K562 (cell line): ENCODE measurements around the gene ICE2. TPM values are rescaled to one million over a fixed set of nuclear protein-coding genes. Genes with fewer than 3 reads are reported as not detected.

Source experiments
- ATAC-seq: fragments of 200-7000 bp; cut with Tn5 transposase; 3 replicates; pipeline ENCODE4 v1.9.1; 2020; ENCODE audit warnings: moderate library complexity
- BruUV-seq: library from RNA; stranded (reverse); fragments of 400-500 nt; replicated peaks from 2 replicates; lab custom pipeline; 2021; lab: Mats Ljungman, UMichigan
- CTCF ChIA-PET: fragments of 300-600 bp; formaldehyde crosslinking; extraction: SDS; loops from one replicate; lab custom pipeline; 2021; ENCODE audit warnings: low intra/inter-chr PET ratio; lab: Yijun Ruan, JAX
- POLR2A ChIA-PET: fragments of 300-600, 350-650 bp; sonication (Branson Sonifier 250); formaldehyde crosslinking; extraction: SDS; loops from one replicate; lab custom pipeline; 2021; ENCODE audit warnings: antibody characterized with exemption, inconsistent platforms; lab: Yijun Ruan, JAX
- DNase-seq, 4 experiments: peaks; one replicate each; pipeline versions ENCODE4 v3.0.0 to v3.0.0-alpha.2; 2011 to 2018; ENCODE audit warnings: low spot score in 3 of 4, mixed read lengths in 3 of 4; ENCODE audit errors: extremely low read depth in 1 of 4
- FAIRE-seq: peaks from 2 replicates; lab custom pipeline; 2011; peaks lifted over from hg19 to GRCh38; lab: Jason Lieb, UNC
- H2AFZ ChIP-seq: 2 replicates; pipeline ENCODE4 v1.6.0; 2011; ENCODE audit warnings: low read depth, low read length, control low read depth, inconsistent platforms
- H3K27ac ChIP-seq: fragments of 200-600 bp; 3 replicates; pipeline ENCODE4 v1.8.0; 2011; ENCODE audit warnings: low read depth, mild to moderate bottlenecking, control low read depth, inconsistent platforms, low read length, moderate library complexity, mixed read lengths; ENCODE audit errors: extremely low read depth
- H3K27me3 ChIP-seq, 2 experiments: fragments of 300-600 bp in 1 of 2; 2 replicates in 1 of 2; 3 replicates in 1 of 2; pipeline versions ENCODE4 v1.6.0 to v1.8.0; 2011; ENCODE audit warnings: inconsistent platforms in 2 of 2, low read length in 2 of 2, mild to moderate bottlenecking in 1 of 2, mixed read lengths in 1 of 2, moderate library complexity in 1 of 2; ENCODE audit not compliant: control insufficient read depth in 2 of 2, insufficient read depth in 2 of 2
- H3K36me3 ChIP-seq: fragments of 300-600 bp; 3 replicates; pipeline ENCODE4 v1.8.0; 2011; ENCODE audit warnings: mild to moderate bottlenecking, low read length, inconsistent platforms; ENCODE audit not compliant: control insufficient read depth, insufficient read depth
- H3K4me1 ChIP-seq, 2 experiments: fragments of 200-600 bp in 1 of 2; replicated peaks in 1 of 2; 2 replicates in 1 of 2; 3 replicates in 1 of 2; pipeline versions ENCODE4 v1.5.1 to v1.8.0; 2011; ENCODE audit warnings: inconsistent platforms in 2 of 2, low read length in 2 of 2, mild to moderate bottlenecking in 1 of 2, mixed read lengths in 1 of 2, moderate library complexity in 1 of 2; ENCODE audit not compliant: control insufficient read depth in 2 of 2, insufficient read depth in 2 of 2
- H3K4me2 ChIP-seq: 2 replicates; pipeline ENCODE4 v1.6.1; 2011; ENCODE audit warnings: low read length, control low read depth, inconsistent platforms, mixed read lengths; ENCODE audit not compliant: insufficient read depth
- H3K4me3 ChIP-seq: fragments of 200-600 bp; sonication (generic), shearing (Covaris generic); 2 replicates; pipeline ENCODE4 v1.5.1; 2016; ENCODE audit warnings: control low read depth, inconsistent platforms
- H3K79me2 ChIP-seq: fragments of 200-600 bp; 3 replicates; pipeline ENCODE4 v1.8.0; 2011; ENCODE audit warnings: low read length, inconsistent platforms; ENCODE audit not compliant: control insufficient read depth, insufficient read depth
- H3K9ac ChIP-seq, 2 experiments: 2 replicates each; pipeline versions ENCODE4 v1.6.0 to v1.6.1; 2011; ENCODE audit warnings: low read depth in 2 of 2, low read length in 2 of 2, control low read depth in 1 of 2, inconsistent platforms in 1 of 2, mild to moderate bottlenecking in 1 of 2, mixed read lengths in 1 of 2; ENCODE audit not compliant: insufficient read depth in 1 of 2
- H3K9me1 ChIP-seq: one replicate; pipeline ENCODE4 v1.6.0; 2011; ENCODE audit warnings: inconsistent platforms, mild to moderate bottlenecking, low read length, moderate library complexity; ENCODE audit not compliant: control insufficient read depth, insufficient read depth
- H3K9me3 ChIP-seq: replicated peaks from 2 replicates; pipeline ENCODE4 v1.5.1; 2011; ENCODE audit warnings: low read depth, low read length, inconsistent platforms; ENCODE audit not compliant: control insufficient read depth, insufficient read depth
- H4K20me1 ChIP-seq: replicated peaks from 2 replicates; pipeline ENCODE4 v1.6.1; 2011; ENCODE audit warnings: low read length, inconsistent platforms, mixed read lengths; ENCODE audit not compliant: control insufficient read depth, insufficient read depth
- C11orf30 ChIP-seq: fragments of 450-650 bp; IDR thresholded peaks from 2 replicates; pipeline ENCODE4 v1.6.1; 2016; ENCODE audit warnings: low read depth, mild to moderate bottlenecking
- CHD4 ChIP-seq: fragments of 200-600 bp; sonication (generic); IDR thresholded peaks from 3 replicates; pipeline ENCODE4 v1.6.1; 2012; ENCODE audit warnings: low read depth, mild to moderate bottlenecking, mixed read lengths, low read length, inconsistent platforms; ENCODE audit not compliant: insufficient read depth, insufficient replicate concordance, poor library complexity, severe bottlenecking
- FOXJ2 ChIP-seq: fragments of 200-800 bp; sonication (Bioruptor generic); IDR thresholded peaks from 2 replicates; pipeline ENCODE4 v1.6.1; 2016; ENCODE audit warnings: missing genetic modification characterization, missing compliant biosample characterization
- HCFC1 ChIP-seq: IDR thresholded peaks from 2 replicates; pipeline ENCODE4 v1.6.1; 2012; ENCODE audit warnings: low read depth, low read length, improper control_type of control experiment
- HEY1 ChIP-seq: fragments of 250-450 bp; sonication (Bioruptor Pico); IDR thresholded peaks from 2 replicates; pipeline ENCODE4 v1.5.0; 2020; ENCODE audit warnings: mild to moderate bottlenecking, moderate library complexity, borderline replicate concordance
- MTA3 ChIP-seq: fragments of 450-650 bp; formaldehyde crosslinking; IDR thresholded peaks from 2 replicates; pipeline ENCODE4 v1.6.1; 2017; ENCODE audit warnings: mild to moderate bottlenecking, borderline replicate concordance
- PHF8 ChIP-seq: fragments of 200-600 bp; sonication (generic); IDR thresholded peaks from 2 replicates; pipeline ENCODE4 v1.6.1; 2012; ENCODE audit warnings: mixed run types, mild to moderate bottlenecking, inconsistent platforms, low read length, moderate library complexity, borderline replicate concordance
- SIX5 ChIP-seq, 2 experiments: IDR thresholded peaks; 2 replicates each; pipeline ENCODE4 v1.6.1; 2011; ENCODE audit warnings: low read length in 2 of 2, borderline replicate concordance in 1 of 2, low read depth in 1 of 2, mild to moderate bottlenecking in 1 of 2, moderate library complexity in 1 of 2; ENCODE audit not compliant: insufficient read depth in 1 of 2
- TCF3 ChIP-seq: sonication (generic); formaldehyde crosslinking; IDR thresholded peaks from 2 replicates; pipeline ENCODE4 v1.4.0; 2020; ENCODE audit warnings: mild to moderate bottlenecking, missing genetic modification reagents
- ZNF263 ChIP-seq: sonication (generic); formaldehyde crosslinking; IDR thresholded peaks from 2 replicates; pipeline ENCODE4 v1.8.0; 2022; ENCODE audit warnings: mild to moderate bottlenecking, missing genetic modification reagents, borderline replicate concordance
- ZNF668 ChIP-seq: fragments of 250-450 bp; sonication (Bioruptor Pico); IDR thresholded peaks from 2 replicates; pipeline ENCODE4 v1.8.0; 2022; ENCODE audit warnings: mild to moderate bottlenecking, inconsistent platforms
- ZNF696 ChIP-seq: fragments of 250-450 bp; sonication (Bioruptor Pico); conservative IDR thresholded peaks from 2 replicates; pipeline ENCODE4 v1.4.0; 2020; ENCODE audit warnings: mild to moderate bottlenecking, moderate library complexity
- ZNF76 ChIP-seq: fragments of 250-450 bp; sonication (Bioruptor Pico); IDR thresholded peaks from 2 replicates; pipeline ENCODE4 v1.4.0; 2020; ENCODE audit warnings: mild to moderate bottlenecking, moderate library complexity, borderline replicate concordance
- WGBS: fragments of 100-300 bp; shearing (Covaris generic); methylation state at CpG from one replicate; pipeline ENCODE4 v1.1.6; 2016; ENCODE audit warnings: low coverage, mixed read lengths; ENCODE audit not compliant: insufficient coverage; ENCODE audit errors: missing lambda C conversion rate; 5-methylcytosine and 5-hydroxymethylcytosine counted together
- in situ Hi-C: fragments of 300-500 bp; cut with MboI; formaldehyde crosslinking; loops from 4 replicates; pipeline ENCODE4 v1.15.0; 2018; ENCODE audit warnings: inconsistent platforms, mixed read lengths
- intact Hi-C: fragments of 100-400 bp; cut with micrococcal nuclease; formaldehyde crosslinking; loops from 2 replicates; pipeline ENCODE4 v1.14.2; 2022
- polyA plus RNA-seq, 8 experiments: library from polyadenylated mRNA; depleted of rRNA in 4 of 8; stranded (reverse) in 5 of 8; unstranded in 3 of 8; fragments of >200 nt; fragmentation: Nextera tagmentation in 2 of 8; fragmentation: Illumina TruSeq in 1 of 8; extraction: Ambion mirVana in 2 of 8; extraction: Trizol in 1 of 8; gene quantifications; 2 replicates each; pipeline versions ENCODE4 v1.2.1 to v1.2.3, GENCODE V29; 2011 to 2014; ENCODE audit warnings: inconsistent platforms in 1 of 8, missing spikeins in 1 of 8
- total RNA-seq, 7 experiments: library from RNA; depleted of rRNA in 6 of 7; stranded (reverse); fragments of >200 nt in 6 of 7; fragmentation: Illumina TruSeq in 2 of 7; extraction: Trizol in 2 of 7; gene quantifications; 2 replicates each; pipeline versions ENCODE4 v1.2.1 to v1.2.3, GENCODE V29; 2011 to 2021; ENCODE audit warnings: low replicate concordance in 1 of 7
- TF ChIP-seq, protein P1 (sequence below): sonication (generic); formaldehyde crosslinking; IDR thresholded peaks from 2 replicates; pipeline ENCODE4 v1.9.0; 2022; ENCODE audit warnings: mild to moderate bottlenecking, missing genetic modification reagents
- TF ChIP-seq, protein P2 (sequence below): sonication (generic); formaldehyde crosslinking; IDR thresholded peaks from 2 replicates; pipeline ENCODE4 v1.8.0; 2022; ENCODE audit warnings: mild to moderate bottlenecking, missing genetic modification reagents

Gene ICE2
- total and polyA plus RNA-seq, 9 of the 15 experiments (the other 6 are each of a cell fraction or from before 2014, with no cell fraction given): 21.8 to 87.9 (median 58.1) TPM

GRCh38 chr15:60426870-60427508 is 52.0 kb downstream of the ICE2 start (continued):
- no peak for TF ChIP-seq ZNF76 (CRISPR knock-in tag)

- WGBS: 60% methylated on average over 2 of the region's 2 CpGs
- intact Hi-C loops (no loop called here), in situ Hi-C loops (no loop called here)
- ChIA-PET CTCF (no interaction called here), POLR2A (interaction anchor here (1.0 kb wide), 2 partner anchors 20 to 40 kb away, joined by 3 to 4 read pairs; no protein-coding TSS in a partner anchor)
- Histone ChIP-seq H2AFZ (no peak overlapping the region), H3K27me3 (no peaks in the 10 kb centered on the region), H3K4me1 (peaks cover 7 to 19% of the 10 kb centered on the region in 2 experiments; a peak in 4 of 5 replicates), H3K36me3 (peaks cover 50% of the 10 kb centered on the region; the same call in 2 of the 3 replicates), H3K79me2 (no peaks in the 10 kb centered on the region), H3K9me3 (no peaks in the 10 kb centered on the region), H3K4me3 (no peak overlapping the region), H3K4me2 (no peak overlapping the region), H3K9ac (no peak overlapping the region), H3K27ac (no peak overlapping the region), H3K9me1 (no peaks in the 10 kb centered on the region), H4K20me1 (no peaks in the 10 kb centered on the region)
- FAIRE-seq (no peak), DNase-seq (no peak), ATAC-seq (no peak)
- BruUV-seq: no TSS peak
- TF ChIP-seq CHD4: no peak
- no peak for TF ChIP-seq FOXJ2 (tag)
- TF ChIP-seq PHF8: no peak
- no peak for TF ChIP-seq ZNF668 (CRISPR knock-in tag)
- no peak for TF ChIP-seq HCFC1
- no peak for TF ChIP-seq TCF3 (CRISPR knock-in tag)
- no peak for TF ChIP-seq SIX5 (IDR thresholded peaks at IDR 0.05; ENCODE audit: borderline replicate concordance in 1 of 2, insufficient read depth in 1 of 2, low read depth in 1 of 2, low read length in 2 of 2)
- TF ChIP-seq ZNF263 (CRISPR knock-in tag): no peak
- no peak for TF ChIP-seq C11orf30
- TF ChIP-seq, protein P1, sequence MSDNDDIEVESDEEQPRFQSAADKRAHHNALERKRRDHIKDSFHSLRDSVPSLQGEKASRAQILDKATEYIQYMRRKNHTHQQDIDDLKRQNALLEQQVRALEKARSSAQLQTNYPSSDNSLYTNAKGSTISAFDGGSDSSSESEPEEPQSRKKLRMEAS (CRISPR knock-in tag): no peak
- TF ChIP-seq HEY1: no peak
- TF ChIP-seq MTA3: no peak
- TF ChIP-seq, protein P2, sequence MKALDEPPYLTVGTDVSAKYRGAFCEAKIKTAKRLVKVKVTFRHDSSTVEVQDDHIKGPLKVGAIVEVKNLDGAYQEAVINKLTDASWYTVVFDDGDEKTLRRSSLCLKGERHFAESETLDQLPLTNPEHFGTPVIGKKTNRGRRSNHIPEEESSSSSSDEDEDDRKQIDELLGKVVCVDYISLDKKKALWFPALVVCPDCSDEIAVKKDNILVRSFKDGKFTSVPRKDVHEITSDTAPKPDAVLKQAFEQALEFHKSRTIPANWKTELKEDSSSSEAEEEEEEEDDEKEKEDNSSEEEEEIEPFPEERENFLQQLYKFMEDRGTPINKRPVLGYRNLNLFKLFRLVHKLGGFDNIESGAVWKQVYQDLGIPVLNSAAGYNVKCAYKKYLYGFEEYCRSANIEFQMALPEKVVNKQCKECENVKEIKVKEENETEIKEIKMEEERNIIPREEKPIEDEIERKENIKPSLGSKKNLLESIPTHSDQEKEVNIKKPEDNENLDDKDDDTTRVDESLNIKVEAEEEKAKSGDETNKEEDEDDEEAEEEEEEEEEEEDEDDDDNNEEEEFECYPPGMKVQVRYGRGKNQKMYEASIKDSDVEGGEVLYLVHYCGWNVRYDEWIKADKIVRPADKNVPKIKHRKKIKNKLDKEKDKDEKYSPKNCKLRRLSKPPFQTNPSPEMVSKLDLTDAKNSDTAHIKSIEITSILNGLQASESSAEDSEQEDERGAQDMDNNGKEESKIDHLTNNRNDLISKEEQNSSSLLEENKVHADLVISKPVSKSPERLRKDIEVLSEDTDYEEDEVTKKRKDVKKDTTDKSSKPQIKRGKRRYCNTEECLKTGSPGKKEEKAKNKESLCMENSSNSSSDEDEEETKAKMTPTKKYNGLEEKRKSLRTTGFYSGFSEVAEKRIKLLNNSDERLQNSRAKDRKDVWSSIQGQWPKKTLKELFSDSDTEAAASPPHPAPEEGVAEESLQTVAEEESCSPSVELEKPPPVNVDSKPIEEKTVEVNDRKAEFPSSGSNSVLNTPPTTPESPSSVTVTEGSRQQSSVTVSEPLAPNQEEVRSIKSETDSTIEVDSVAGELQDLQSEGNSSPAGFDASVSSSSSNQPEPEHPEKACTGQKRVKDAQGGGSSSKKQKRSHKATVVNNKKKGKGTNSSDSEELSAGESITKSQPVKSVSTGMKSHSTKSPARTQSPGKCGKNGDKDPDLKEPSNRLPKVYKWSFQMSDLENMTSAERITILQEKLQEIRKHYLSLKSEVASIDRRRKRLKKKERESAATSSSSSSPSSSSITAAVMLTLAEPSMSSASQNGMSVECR (CRISPR knock-in tag): no peak
- no peak for TF ChIP-seq ZNF696
- TF ChIP-seq, all 486 proteins: peak for 0
Measured at GRCh38 chr15:60425461-60425860, 53.5 kb downstream of the ICE2 start.
